Measurements from ENCODE around the gene RABAC1. TPM values are rescaled to one million over a fixed set of nuclear protein-coding genes. Genes with fewer than 3 reads are reported as not detected.

The RABAC1 gene
- total RNA-seq, 1 donor from 2014 or later = 257 TPM

DNA sequence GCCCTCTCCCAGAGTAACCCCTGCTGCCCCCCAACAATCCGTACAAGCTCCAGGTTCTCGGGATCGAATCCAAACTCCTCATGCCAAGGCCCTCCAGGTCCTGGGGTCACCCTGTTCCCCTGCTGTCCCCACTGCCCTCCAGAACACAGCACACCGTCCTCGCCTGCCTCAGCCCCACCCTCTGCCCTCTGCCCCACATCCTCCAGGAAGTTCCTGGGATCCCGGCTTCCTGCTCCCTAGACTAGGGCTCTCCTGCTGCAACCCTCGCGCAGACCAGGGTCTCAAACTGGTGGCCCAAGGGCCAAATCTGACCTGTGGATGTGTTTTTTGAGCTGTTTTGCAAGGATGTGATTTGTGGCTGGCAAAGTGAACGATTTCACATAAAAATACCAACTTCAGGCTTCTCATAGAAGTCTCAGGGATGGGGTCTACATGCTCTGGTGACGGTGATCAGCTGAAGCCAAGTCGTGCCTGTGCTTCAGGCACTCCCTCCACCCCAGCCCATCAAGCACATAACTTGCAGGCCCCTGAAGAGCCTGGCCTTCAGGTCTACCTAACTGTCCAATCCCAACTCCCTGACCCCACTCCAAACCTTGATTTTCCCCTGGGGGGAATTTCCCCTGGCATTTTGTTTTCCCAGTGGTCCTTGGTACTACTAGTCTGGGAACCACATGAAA lies 1.8 kb downstream of the RABAC1 start:
- Histone ChIP-seq H3K9me3 (ENCODE audit: insufficient read depth, low read depth, low read length) (no peaks in the 10 kb centered on the region), H3K36me3 (ENCODE audit: insufficient read depth, low read length) (peaks cover 4% of the 10 kb centered on the region), H3K9ac (ENCODE audit: low read length) (peak overlapping the region; percentile 100), H3K4me3 (ENCODE audit: insufficient read depth, low read depth, low read length) (peak overlapping the region; percentile 75), H3K27ac (ENCODE audit: low read depth, low read length) (no peak overlapping the region), H3K27me3 (ENCODE audit: insufficient read depth, low read length) (no peaks in the 10 kb centered on the region), H2AFZ (ENCODE audit: low read depth, low read length) (no peak overlapping the region), H3K4me1 (ENCODE audit: insufficient read depth, low read length) (peaks cover 16% of the 10 kb centered on the region), H3K4me2 (ENCODE audit: low read length) (peak overlapping the region; percentile 98), H3K79me2 (ENCODE audit: insufficient read depth, low read length) (peaks cover 20% of the 10 kb centered on the region), H4K20me1 (ENCODE audit: insufficient read depth, low read length) (peaks cover 32% of the 10 kb centered on the region)
- peaks cover 10% of the 10 kb centered on the region for H3K36me3 Mint-ChIP-seq (ENCODE audit: low read depth, unreplicated experiment)
- peak overlapping the region; percentile 97 for H3K4me3 Mint-ChIP-seq (ENCODE audit: unreplicated experiment)
- TF ChIP-seq EZH2 (IDR thresholded peaks at IDR 0.05; ENCODE audit: insufficient read depth, low read length) = no peak
- TF ChIP-seq, protein P1, sequence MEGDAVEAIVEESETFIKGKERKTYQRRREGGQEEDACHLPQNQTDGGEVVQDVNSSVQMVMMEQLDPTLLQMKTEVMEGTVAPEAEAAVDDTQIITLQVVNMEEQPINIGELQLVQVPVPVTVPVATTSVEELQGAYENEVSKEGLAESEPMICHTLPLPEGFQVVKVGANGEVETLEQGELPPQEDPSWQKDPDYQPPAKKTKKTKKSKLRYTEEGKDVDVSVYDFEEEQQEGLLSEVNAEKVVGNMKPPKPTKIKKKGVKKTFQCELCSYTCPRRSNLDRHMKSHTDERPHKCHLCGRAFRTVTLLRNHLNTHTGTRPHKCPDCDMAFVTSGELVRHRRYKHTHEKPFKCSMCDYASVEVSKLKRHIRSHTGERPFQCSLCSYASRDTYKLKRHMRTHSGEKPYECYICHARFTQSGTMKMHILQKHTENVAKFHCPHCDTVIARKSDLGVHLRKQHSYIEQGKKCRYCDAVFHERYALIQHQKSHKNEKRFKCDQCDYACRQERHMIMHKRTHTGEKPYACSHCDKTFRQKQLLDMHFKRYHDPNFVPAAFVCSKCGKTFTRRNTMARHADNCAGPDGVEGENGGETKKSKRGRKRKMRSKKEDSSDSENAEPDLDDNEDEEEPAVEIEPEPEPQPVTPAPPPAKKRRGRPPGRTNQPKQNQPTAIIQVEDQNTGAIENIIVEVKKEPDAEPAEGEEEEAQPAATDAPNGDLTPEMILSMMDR (IDR thresholded peaks at IDR 0.05; ENCODE audit: insufficient read depth, low read depth, low read length) = no peak
- no peaks in the 10 kb centered on the region for H3K27me3 Mint-ChIP-seq (ENCODE audit: low read depth, unreplicated experiment)
- DNase-seq (ENCODE audit: low read depth) (no peak), FAIRE-seq (no peak)
- peak overlapping the region; percentile 86 for H3K27ac Mint-ChIP-seq (ENCODE audit: unreplicated experiment)
- H3K4me1 Mint-ChIP-seq (ENCODE audit: low read depth, unreplicated experiment) = peaks cover 19% of the 10 kb centered on the region
- no peaks in the 10 kb centered on the region for H3K9me3 Mint-ChIP-seq (ENCODE audit: unreplicated experiment)

DNA sequence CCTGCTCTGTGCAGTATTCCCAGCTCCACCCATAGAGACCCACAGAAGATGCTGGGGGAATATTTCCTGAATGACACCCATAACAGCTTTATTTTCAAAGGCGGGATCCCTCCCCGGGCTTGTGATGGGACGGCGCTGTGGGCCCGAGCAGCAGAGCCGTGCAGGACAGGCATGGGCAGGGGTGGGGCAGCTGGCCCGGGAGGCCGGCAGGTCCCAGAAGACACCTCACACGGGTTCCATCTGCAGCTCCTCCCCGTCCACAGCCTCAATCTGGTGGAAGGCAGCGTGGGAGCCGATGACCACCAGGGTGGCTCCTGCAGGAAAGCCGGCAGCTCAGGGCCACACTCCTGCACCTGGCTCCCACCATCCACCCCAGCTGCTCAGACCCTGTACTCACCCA lies 2.5 kb downstream of the RABAC1 start:
- Histone ChIP-seq H3K4me2 (ENCODE audit: low read length) (no peak overlapping the region), H3K9ac (ENCODE audit: low read length) (no peak overlapping the region), H3K27me3 (ENCODE audit: insufficient read depth, low read length) (no peaks in the 10 kb centered on the region), H3K9me3 (ENCODE audit: insufficient read depth, low read depth, low read length) (no peaks in the 10 kb centered on the region), H2AFZ (ENCODE audit: low read depth, low read length) (no peak overlapping the region), H4K20me1 (ENCODE audit: insufficient read depth, low read length) (peaks cover 32% of the 10 kb centered on the region), H3K79me2 (ENCODE audit: insufficient read depth, low read length) (peaks cover 20% of the 10 kb centered on the region), H3K4me3 (ENCODE audit: insufficient read depth, low read depth, low read length) (no peak overlapping the region), H3K36me3 (ENCODE audit: insufficient read depth, low read length) (peaks cover 4% of the 10 kb centered on the region), H3K27ac (ENCODE audit: low read depth, low read length) (no peak overlapping the region), H3K4me1 (ENCODE audit: insufficient read depth, low read length) (peaks cover 16% of the 10 kb centered on the region)
- H3K27me3 Mint-ChIP-seq (ENCODE audit: low read depth, unreplicated experiment) = no peaks in the 10 kb centered on the region
- peaks cover 10% of the 10 kb centered on the region for H3K36me3 Mint-ChIP-seq (ENCODE audit: low read depth, unreplicated experiment)
- DNase-seq (ENCODE audit: low read depth) (no peak), FAIRE-seq (no peak)
- no peaks in the 10 kb centered on the region for H3K9me3 Mint-ChIP-seq (ENCODE audit: unreplicated experiment)
- TF ChIP-seq, protein P1 (IDR thresholded peaks at IDR 0.05; ENCODE audit: insufficient read depth, low read depth, low read length) = no peak
- no peak for TF ChIP-seq EZH2 (IDR thresholded peaks at IDR 0.05; ENCODE audit: insufficient read depth, low read length)
- peaks cover 19% of the 10 kb centered on the region for H3K4me1 Mint-ChIP-seq (ENCODE audit: low read depth, unreplicated experiment)
- H3K27ac Mint-ChIP-seq (ENCODE audit: unreplicated experiment) = peak overlapping the region; percentile 72
- no peak overlapping the region for H3K4me3 Mint-ChIP-seq (ENCODE audit: unreplicated experiment)

DNA sequence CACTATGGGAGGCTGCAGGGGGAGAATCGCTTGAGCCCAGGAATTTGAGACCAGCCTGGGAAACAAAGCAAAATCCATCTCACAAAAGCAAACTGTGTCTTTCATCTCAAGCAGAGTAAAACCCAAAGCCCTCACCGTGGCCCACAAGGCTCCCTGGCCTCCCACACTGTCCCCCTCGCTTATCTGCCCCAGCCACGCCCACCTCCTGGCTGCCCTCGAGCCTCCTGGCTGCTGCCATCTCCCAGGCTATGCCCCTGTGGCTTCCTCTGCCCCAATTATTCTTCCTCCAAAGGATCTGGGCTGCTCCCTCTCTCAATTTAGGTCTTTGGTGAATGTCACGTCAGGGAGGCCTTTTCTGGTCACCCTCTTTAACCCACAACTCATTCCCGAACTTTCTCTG lies 3.6 kb downstream of the RABAC1 start:
- Histone ChIP-seq H3K79me2 (ENCODE audit: insufficient read depth, low read length) (peaks cover 20% of the 10 kb centered on the region), H3K4me3 (ENCODE audit: insufficient read depth, low read depth, low read length) (no peak overlapping the region), H3K27me3 (ENCODE audit: insufficient read depth, low read length) (no peaks in the 10 kb centered on the region), H3K9me3 (ENCODE audit: insufficient read depth, low read depth, low read length) (no peaks in the 10 kb centered on the region), H3K9ac (ENCODE audit: low read length) (no peak overlapping the region), H3K4me1 (ENCODE audit: insufficient read depth, low read length) (peaks cover 16% of the 10 kb centered on the region), H3K36me3 (ENCODE audit: insufficient read depth, low read length) (peaks cover 4% of the 10 kb centered on the region), H4K20me1 (ENCODE audit: insufficient read depth, low read length) (peaks cover 32% of the 10 kb centered on the region), H3K4me2 (ENCODE audit: low read length) (no peak overlapping the region), H3K27ac (ENCODE audit: low read depth, low read length) (no peak overlapping the region), H2AFZ (ENCODE audit: low read depth, low read length) (no peak overlapping the region)
- Mint-ChIP-seq H3K9me3 (ENCODE audit: unreplicated experiment) (no peaks in the 10 kb centered on the region), H3K36me3 (ENCODE audit: low read depth, unreplicated experiment) (peaks cover 10% of the 10 kb centered on the region), H3K27me3 (ENCODE audit: low read depth, unreplicated experiment) (peaks cover 2% of the 10 kb centered on the region), H3K4me1 (ENCODE audit: low read depth, unreplicated experiment) (peaks cover 19% of the 10 kb centered on the region), H3K4me3 (ENCODE audit: unreplicated experiment) (peak overlapping the region; percentile 20), H3K27ac (ENCODE audit: unreplicated experiment) (no peak overlapping the region)
- DNase-seq (ENCODE audit: low read depth) (no peak), FAIRE-seq (no peak)
- TF ChIP-seq EZH2 (IDR thresholded peaks at IDR 0.05; ENCODE audit: insufficient read depth, low read length) = no peak
- TF ChIP-seq, protein P1 (IDR thresholded peaks at IDR 0.05; ENCODE audit: insufficient read depth, low read depth, low read length) = no peak
